NCI-H1105 (cell line): ENCODE data around the gene NCAPD3.
A peak's percentile ranks its signal among the peaks of the same experiment; 100 is the strongest.
"Not testable (repeated sequence)": the region's sequence is repeated elsewhere in the genome, so short reads cannot be mapped to it uniquely, and the experiment has no call there.

ENCODE experiments used
- DNase-seq: peaks from one replicate; lab custom pipeline; 2025; lab: John Stamatoyannopoulos, UW

NCAPD3 gene

GRCh38 chr11:134131628-134132244 lies 92.0 kb downstream of the NCAPD3 start:
- DNase-seq, result no peak

DNA sequence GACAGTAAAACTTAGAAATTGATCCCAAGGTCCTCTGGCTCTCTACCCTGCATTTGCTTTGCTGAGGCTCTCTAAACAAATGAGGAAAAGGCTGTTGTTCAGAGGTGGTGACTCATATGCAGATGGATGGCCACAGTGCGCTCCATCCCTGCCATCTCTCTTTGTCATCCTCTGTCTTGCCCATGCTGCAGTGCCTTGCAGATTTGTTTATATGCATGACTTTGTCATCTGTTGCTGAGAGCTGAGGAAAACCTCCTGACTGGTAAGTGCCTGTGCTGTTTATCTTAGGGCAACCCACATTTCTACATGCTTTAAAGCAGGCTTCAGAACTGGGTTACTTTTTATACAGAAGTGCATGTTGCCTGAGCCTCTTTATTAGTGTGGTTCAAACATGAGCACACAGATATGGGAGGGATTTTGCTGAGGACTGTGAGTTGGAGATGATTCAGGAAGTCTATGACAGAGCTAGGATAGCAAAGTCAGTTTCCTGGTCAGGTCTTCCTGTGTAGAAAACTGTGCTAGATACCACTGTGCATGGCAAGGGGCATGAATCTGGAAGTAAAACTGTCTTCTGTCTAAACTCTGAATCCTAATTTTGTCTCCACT lies 97.4 kb downstream of the NCAPD3 start:
- no peak for DNase-seq

DNA sequence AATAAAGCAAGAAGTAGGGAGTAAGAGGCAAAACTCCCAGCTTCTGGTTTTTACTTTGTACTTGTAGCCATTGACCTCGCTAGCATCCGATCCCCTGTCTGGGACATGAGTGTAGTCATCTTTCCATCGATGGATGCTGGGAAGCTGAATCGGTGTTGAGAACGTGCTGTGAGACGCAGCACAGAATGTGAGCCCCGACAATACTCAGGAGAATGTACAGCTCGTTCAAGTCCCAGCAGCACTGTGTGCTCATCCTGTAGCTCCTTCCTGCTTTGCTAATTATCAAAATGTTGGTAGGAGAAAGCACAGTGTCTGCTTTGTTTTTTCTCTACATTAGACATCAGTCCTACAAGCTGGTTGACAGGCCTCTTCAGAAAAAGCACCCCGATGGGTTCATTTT lies 98.3 kb downstream of the NCAPD3 start:
- DNase-seq, result no peak

DNA sequence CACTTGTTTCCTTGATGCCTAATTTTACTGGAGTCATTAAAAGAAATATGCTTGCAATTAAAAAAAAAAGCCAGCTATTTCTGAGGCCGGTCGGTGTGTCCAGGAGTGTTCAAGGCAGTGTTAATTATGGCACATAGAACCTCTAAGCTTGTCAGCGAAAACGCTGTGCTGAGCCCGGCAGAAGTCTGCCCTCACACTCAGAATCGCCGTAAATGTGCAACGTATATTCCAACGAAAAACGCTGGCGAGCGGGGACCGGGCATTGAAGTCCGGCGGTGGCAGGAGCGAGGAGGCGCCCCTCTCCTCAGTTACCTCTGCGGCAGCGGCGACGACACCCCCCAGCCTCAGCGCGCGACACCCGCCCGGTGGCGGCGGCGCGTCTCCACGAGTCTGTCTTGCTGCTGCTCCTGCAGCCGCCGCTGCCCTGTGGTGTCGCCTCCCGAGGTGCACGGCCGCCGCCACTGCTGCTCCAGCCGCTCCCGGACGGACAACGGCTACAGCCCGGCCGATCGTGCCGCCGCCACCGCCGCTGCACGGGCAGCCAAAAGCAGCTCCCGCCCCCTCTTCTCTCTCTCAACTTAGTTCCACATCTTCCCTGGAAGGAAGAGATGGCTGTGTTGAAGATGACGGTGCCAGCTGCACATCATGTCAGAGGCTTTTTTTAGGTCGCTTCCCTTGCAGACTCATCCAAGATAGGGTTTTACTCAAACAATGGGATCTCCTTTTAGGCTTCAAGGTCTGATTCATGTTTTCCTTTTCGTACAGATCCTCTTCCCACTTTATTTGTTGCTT lies 98.9 kb downstream of the NCAPD3 start:
- DNase-seq, result peak; percentile 54

DNA sequence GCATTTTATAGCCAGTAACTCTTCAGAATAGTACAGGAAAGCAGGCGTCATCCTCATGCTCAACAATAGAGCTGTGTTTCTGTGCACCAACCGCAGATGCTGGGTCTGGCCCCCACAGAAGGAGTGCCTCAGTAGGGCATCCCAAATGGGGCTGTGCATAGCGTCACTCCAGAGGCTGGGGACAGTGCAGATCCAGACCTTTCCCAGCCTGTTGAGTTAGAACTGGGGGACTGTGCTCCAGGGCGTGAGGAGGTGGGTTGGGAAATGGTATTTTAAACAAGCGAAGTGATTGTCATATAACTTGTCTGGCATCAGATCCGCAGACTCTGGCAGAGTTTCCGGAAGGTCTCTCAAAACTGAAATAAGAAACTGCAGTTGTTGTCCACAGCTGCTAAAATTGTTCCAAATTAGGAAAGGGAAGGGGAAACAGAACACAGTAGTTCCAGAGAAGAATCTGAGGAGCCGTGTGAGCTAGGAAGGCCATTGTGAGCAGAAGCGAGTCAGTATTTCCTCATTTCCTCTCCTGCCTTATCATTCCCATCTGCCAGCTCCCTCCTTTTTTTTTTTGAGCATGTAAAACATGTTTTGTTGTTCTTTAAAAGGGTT lies 102.7 kb downstream of the NCAPD3 start:
- DNase-seq, result no peak

GRCh38 chr11:134120143-134120850 lies 103.5 kb downstream of the NCAPD3 start:
- DNase-seq, result no peak

DNA sequence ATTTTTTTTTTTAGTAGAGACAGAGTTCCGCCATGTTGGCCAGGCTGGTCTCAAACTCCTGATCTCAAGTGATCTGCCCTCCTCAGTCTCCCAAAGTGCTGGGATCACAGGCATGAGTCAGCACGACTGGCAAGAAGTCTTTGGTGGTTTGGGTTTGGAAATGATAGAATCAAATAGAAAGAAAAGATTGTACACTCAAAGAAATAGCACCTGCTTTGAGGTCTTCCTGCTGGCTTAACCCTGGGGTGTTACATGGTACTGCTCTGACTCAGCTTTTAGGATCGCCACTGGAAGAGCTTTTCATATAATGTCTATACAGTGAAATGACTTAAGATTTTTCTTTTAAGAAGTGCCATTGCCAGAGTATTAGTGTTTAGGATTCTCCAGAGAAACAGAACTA lies 104.7 kb downstream of the NCAPD3 start:
- DNase-seq, result no peak

DNA sequence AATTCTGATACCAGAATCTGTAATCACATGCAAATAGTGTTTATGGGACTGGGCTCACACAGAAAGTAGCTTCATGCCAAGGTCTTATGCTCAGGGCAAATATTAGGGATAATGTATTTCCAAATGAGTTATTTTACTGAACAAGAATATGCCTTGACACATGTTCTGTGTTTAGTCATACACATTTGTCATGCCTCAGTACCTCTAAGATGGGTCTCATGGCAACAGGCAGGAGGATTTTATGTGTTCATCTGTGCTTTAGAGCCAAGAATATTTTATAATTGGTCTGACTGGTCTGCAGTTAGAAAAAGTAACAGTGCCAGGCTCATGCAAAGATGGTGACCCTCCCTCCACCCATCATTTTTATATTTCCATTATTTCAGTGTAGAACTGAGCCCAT lies 105.8 kb downstream of the NCAPD3 start:
- no peak for DNase-seq

DNA sequence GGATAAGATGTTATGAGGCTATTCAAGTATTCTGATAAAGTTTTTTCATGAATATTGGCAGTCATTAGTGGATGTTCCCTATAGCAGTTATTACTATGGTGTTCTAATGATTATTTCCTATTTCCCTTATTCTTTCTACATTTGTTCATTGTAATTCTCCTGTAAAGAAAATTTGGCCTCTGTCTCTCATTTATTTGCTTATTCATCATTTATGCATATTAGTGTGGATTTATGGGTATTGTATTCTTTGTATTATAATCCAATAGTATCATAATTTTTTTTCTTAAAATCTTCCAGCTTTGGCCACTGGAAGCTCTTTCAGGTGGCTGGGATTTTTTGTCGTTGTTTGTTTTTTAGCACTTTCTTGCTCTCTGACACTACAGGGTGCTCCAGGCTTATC lies 107.6 kb downstream of the NCAPD3 start:
- no peak for DNase-seq

DNA sequence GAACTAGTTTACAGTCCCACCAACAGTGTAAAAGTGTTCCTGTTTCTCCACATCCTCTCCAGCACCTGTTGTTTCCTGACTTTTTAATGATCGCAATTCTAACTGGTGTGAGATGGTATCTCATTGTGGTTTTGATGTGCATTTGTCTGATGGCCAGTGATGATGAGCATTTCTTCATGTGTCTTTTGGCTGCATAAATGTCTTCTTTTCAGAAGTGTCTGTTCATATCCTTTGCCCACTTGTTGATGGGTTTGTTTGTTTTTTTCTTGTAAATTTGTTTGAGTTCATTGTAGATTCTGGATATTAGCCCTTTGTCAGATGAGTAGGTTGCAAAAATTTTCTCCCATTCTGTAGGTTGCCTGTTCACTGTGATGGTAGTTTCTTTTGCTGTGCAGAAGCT lies 110.0 kb downstream of the NCAPD3 start:
- not testable (repeated sequence) for DNase-seq

- no peak for DNase-seq
Observed at GRCh38 chr11:134110252-134110815, 113.4 kb downstream of the NCAPD3 start.
